ENCODE data around the gene KCNK3. TPM values are rescaled to one million over a fixed set of nuclear protein-coding genes. Genes with fewer than 3 reads are reported as not detected.

KCNK3 gene
- polyA plus RNA-seq, 1 donor (not counting 4 experiments of a cell fraction or from before 2014, with no cell fraction given) = not detected

DNA sequence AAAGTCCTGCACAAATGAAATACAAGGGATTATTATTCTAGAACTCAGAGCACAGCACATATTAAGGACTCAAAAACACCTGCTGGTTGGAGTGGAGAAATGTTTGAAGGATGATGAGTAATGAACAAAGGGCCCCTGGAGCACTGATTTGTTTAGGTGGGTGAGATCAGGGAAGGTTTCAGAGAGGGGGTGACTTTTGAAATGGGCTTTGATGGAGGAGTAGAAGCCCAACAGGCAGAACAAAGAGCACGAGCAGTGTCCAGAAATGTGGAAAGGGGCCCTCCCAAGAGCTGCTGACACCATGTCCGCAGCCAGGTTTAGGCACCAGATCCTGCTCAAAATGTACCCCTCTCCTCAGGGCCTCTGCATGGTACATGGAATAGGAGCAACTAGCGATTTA is 23.8 kb downstream of the KCNK3 start:
- H3K4me2 ChIP-seq (ENCODE audit: control insufficient read depth, extremely low read depth, insufficient read depth, low read depth, low read length) = no peak overlapping the region
- dilution Hi-C loops (cut with MboI; ENCODE audit: extremely low pct_ligation_motif_present, low sequenced_read_pairs) = no loop called here
- H4K20me1 ChIP-seq (ENCODE audit: control insufficient read depth, extremely low read depth, insufficient read depth, low read length) = no peaks in the 10 kb centered on the region
- peaks cover 11% of the 10 kb centered on the region for H3K27me3 ChIP-seq (ENCODE audit: control insufficient read depth, extremely low read depth, insufficient read depth, low read length)
- H3K27ac ChIP-seq (ENCODE audit: control insufficient read depth, insufficient read depth, low read length) = no peak overlapping the region
- TF ChIP-seq EZH2 (IDR thresholded peaks at IDR 0.05; ENCODE audit: low read length) = no peak
- TF ChIP-seq CTCF (optimal IDR thresholded peaks at IDR 0.05 in 1 of 3, IDR thresholded peaks at IDR 0.05 in 1 of 3, conservative IDR thresholded peaks at IDR 0.05 in 1 of 3; ENCODE audit: extremely low read depth in 1 of 3, insufficient read depth in 2 of 3, low read length in 3 of 3) = no peak
- H3K9me3 ChIP-seq (ENCODE audit: control insufficient read depth, low read depth, low read length) = no peaks in the 10 kb centered on the region
- DNase-seq (ENCODE audit: low read depth, low spot score) (no peak), FAIRE-seq (no peak)
- H3K79me2 ChIP-seq (ENCODE audit: control insufficient read depth, insufficient read depth, low read length) = no peaks in the 10 kb centered on the region
- H3K4me1 ChIP-seq (ENCODE audit: control insufficient read depth, extremely low read depth, insufficient read depth, low read length) = peaks cover 3% of the 10 kb centered on the region
- no peak overlapping the region for H2AFZ ChIP-seq (ENCODE audit: control insufficient read depth, low read length)
- no peak overlapping the region for H3K4me3 ChIP-seq (ENCODE audit: control insufficient read depth in 2 of 3, extremely low read depth in 1 of 3, insufficient read depth in 2 of 3, low read depth in 1 of 3, low read length in 3 of 3)
- H3K9ac ChIP-seq (ENCODE audit: control insufficient read depth, extremely low read depth, insufficient read depth, low read length) = no peak overlapping the region
- no peaks in the 10 kb centered on the region for H3K9me1 ChIP-seq (ENCODE audit: control insufficient read depth, extremely low read depth, insufficient read depth, low read length)
- no peaks in the 10 kb centered on the region for H3K36me3 ChIP-seq (ENCODE audit: control insufficient read depth in 2 of 2, extremely low read depth in 1 of 2, insufficient read depth in 2 of 2, low read length in 2 of 2)

DNA sequence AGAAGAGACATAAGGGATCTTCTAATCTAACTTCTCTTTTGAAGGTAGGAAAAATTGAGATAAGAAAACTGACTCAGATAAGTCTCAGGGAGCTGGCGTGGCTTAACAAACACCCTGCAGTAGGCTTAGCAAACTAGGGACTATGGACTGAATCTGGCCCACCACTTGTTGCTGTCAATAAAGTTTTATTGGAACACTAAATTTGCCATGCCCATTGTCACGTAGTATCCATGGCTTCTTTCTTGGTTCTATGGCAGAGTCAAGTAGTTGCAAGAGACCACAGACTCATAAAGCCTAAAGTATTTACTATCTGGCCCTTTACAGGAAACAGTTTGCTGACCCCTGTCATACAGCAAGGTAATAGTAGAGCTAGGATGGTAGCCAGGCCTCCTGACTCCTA is 24.2 kb downstream of the KCNK3 start:
- no peak overlapping the region for H3K27ac ChIP-seq (ENCODE audit: control insufficient read depth, insufficient read depth, low read length)
- TF ChIP-seq EZH2 (IDR thresholded peaks at IDR 0.05; ENCODE audit: low read length) = no peak
- TF ChIP-seq CTCF (optimal IDR thresholded peaks at IDR 0.05 in 1 of 3, IDR thresholded peaks at IDR 0.05 in 1 of 3, conservative IDR thresholded peaks at IDR 0.05 in 1 of 3; ENCODE audit: extremely low read depth in 1 of 3, insufficient read depth in 2 of 3, low read length in 3 of 3) = no peak

More for the DNA sequence above, 24.2 kb downstream of the KCNK3 start:
- H3K4me2 ChIP-seq (ENCODE audit: control insufficient read depth, extremely low read depth, insufficient read depth, low read depth, low read length) = no peak overlapping the region
- H3K9me1 ChIP-seq (ENCODE audit: control insufficient read depth, extremely low read depth, insufficient read depth, low read length) = no peaks in the 10 kb centered on the region
- H3K9ac ChIP-seq (ENCODE audit: control insufficient read depth, extremely low read depth, insufficient read depth, low read length) = no peak overlapping the region
- peaks cover 9% of the 10 kb centered on the region for H3K27me3 ChIP-seq (ENCODE audit: control insufficient read depth, extremely low read depth, insufficient read depth, low read length)
- no peaks in the 10 kb centered on the region for H3K79me2 ChIP-seq (ENCODE audit: control insufficient read depth, insufficient read depth, low read length)
- FAIRE-seq (no peak), DNase-seq (ENCODE audit: low read depth, low spot score) (no peak)
- no peak overlapping the region for H3K4me3 ChIP-seq (ENCODE audit: control insufficient read depth in 2 of 3, extremely low read depth in 1 of 3, insufficient read depth in 2 of 3, low read depth in 1 of 3, low read length in 3 of 3)
- no peaks in the 10 kb centered on the region for H3K36me3 ChIP-seq (ENCODE audit: control insufficient read depth in 2 of 2, extremely low read depth in 1 of 2, insufficient read depth in 2 of 2, low read length in 2 of 2)
- H3K9me3 ChIP-seq (ENCODE audit: control insufficient read depth, low read depth, low read length) = no peaks in the 10 kb centered on the region
- H2AFZ ChIP-seq (ENCODE audit: control insufficient read depth, low read length) = no peak overlapping the region
- peaks cover 3% of the 10 kb centered on the region for H3K4me1 ChIP-seq (ENCODE audit: control insufficient read depth, extremely low read depth, insufficient read depth, low read length)
- H4K20me1 ChIP-seq (ENCODE audit: control insufficient read depth, extremely low read depth, insufficient read depth, low read length) = no peaks in the 10 kb centered on the region
- dilution Hi-C loops (cut with MboI; ENCODE audit: extremely low pct_ligation_motif_present, low sequenced_read_pairs) = no loop called here
